Gastroesophageal sphincter (tissue), 3 donors: ENCODE data around the gene NDFIP1.

Experiments used
- CTCF ChIP-seq, 4 experiments: fragments of 200-600 bp in 2 of 4; fragments of 450-650 bp in 2 of 4; sonication (generic) in 1 of 4; IDR thresholded peaks; one replicate each; pipeline ENCODE4 v1.5.1; 2017 to 2019; ENCODE audit warnings: antibody characterized with exemption in 4 of 4, mild to moderate bottlenecking in 2 of 4, moderate library complexity in 2 of 4
- EP300 ChIP-seq: sonication (generic); formaldehyde crosslinking; IDR thresholded peaks from one replicate; pipeline ENCODE4 v1.6.1; 2017; ENCODE audit warnings: antibody characterized with exemption, mild to moderate bottlenecking
- POLR2A ChIP-seq, 2 donors: fragments of 450-650 bp; IDR thresholded peaks; one replicate each; pipeline ENCODE4 v1.6.1; 2017; ENCODE audit warnings: antibody characterized with exemption in 2 of 2, mild to moderate bottlenecking in 2 of 2, moderate library complexity in 1 of 2

DNA sequence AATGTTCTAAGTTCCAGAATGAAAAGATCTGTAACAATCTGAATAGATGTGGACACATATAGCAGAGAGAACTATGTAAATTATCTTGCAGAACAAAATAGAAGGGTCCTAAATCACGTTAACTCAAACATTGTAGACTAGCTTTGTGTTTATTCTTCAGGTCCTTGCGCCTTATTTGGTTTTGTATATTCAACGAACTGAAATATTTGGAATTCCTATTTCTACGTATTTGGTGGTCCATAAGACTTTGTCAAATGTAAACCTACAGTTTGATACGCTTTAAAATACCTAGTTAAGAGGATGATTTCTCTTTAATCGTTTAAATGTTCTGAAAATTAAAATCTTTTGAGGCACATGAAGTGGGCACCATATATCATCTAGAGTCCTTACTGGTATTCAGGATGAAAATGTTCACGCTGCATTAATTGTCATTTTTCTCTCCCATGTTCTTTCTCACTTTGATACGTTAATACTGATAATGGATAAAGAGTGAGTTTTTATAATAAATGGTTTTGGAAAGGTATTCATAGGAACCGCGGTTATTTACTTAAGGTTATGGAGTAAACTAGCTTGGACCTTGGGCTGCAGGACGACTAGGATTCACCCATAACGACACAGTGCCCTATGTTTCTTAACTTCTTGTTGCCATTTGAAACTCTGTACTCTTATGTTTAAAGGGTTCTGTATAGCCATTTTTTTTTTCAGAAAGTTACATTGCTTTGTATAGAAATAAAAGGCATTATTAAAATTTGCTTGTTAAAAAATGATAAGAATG, 45.3 kb downstream of the NDFIP1 start:
- no peak for TF ChIP-seq POLR2A (IDR thresholded peaks at IDR 0.05)
- TF ChIP-seq CTCF (IDR thresholded peaks at IDR 0.05), result no peak
- no peak for TF ChIP-seq EP300
